Activated CD8-positive, alpha-beta T cell treated with anti-CD3 and anti-CD28 coated beads, Interleukin-2, amount 10 ng/mL, durations not matched to agents 7 days and 5 days (primary cell): ENCODE measurements around the gene LYRM1. TPM values are rescaled to one million over a fixed set of nuclear protein-coding genes. Genes with fewer than 3 reads are reported as not detected.
"Not testable (repeated sequence)": the region's sequence is repeated elsewhere in the genome, so short reads cannot be mapped to it uniquely, and the experiment has no call there.

Source experiments
- ATAC-seq: fragments of 150-1000 bp; cut with Tn5 transposase; one replicate; pipeline ENCODE4 v1.10.0; 2021; ENCODE audit warnings: moderate library complexity
- CTCF ChIA-PET: fragments of 350-600 bp; sonication (Branson Sonifier 250); formaldehyde crosslinking; loops from one replicate; lab custom pipeline; 2021; ENCODE audit warnings: antibody characterized with exemption; lab: Charles Lee
- POLR2A ChIA-PET: fragments of 350-600 bp; sonication (Branson Sonifier 250); formaldehyde crosslinking; loops from one replicate; lab custom pipeline; 2021; ENCODE audit warnings: antibody characterized with exemption; lab: Charles Lee
- DNase-seq: peaks from one replicate; pipeline ENCODE4 v3.0.0-alpha.2; 2020
- H3K27ac Mint-ChIP-seq: one replicate; pipeline ENCODE4 v1.8.0; 2021; ENCODE audit warnings: mild to moderate bottlenecking, mixed read lengths
- H3K27me3 Mint-ChIP-seq: one replicate; pipeline ENCODE4 v1.8.0; 2021; ENCODE audit warnings: low read depth, mixed read lengths
- H3K36me3 Mint-ChIP-seq: one replicate; pipeline ENCODE4 v1.8.0; 2021; ENCODE audit warnings: low read depth, mixed read lengths
- H3K4me1 Mint-ChIP-seq: one replicate; pipeline ENCODE4 v1.8.0; 2021; ENCODE audit warnings: low read depth, mixed read lengths
- H3K4me3 Mint-ChIP-seq: one replicate; pipeline ENCODE4 v1.8.0; 2021; ENCODE audit warnings: mild to moderate bottlenecking, mixed read lengths
- H3K9me3 Mint-ChIP-seq: one replicate; pipeline ENCODE4 v1.8.0; 2022; ENCODE audit warnings: mixed read lengths; ENCODE audit not compliant: insufficient read depth
- total RNA-seq, 2 experiments: library from RNA; stranded (reverse); gene quantifications; one replicate each; pipeline ENCODE4 v1.2.3, GENCODE V29; 2021

Gene LYRM1
- total RNA-seq, 2 experiments from 2014 or later: 27.5 to 28.0 TPM

GRCh38 chr16:20952139-20952920 is 51.8 kb downstream of the LYRM1 start:
- no peaks in the 10 kb centered on the region for H3K9me3 Mint-ChIP-seq
- DNase-seq (no peak), ATAC-seq (no peak)
- H3K27me3 Mint-ChIP-seq: peaks cover 12% of the 10 kb centered on the region
- ChIA-PET POLR2A (no interaction called here), CTCF (no interaction called here)
- no peaks in the 10 kb centered on the region for H3K4me1 Mint-ChIP-seq
- no peak overlapping the region for H3K27ac Mint-ChIP-seq
- no peak overlapping the region for H3K4me3 Mint-ChIP-seq
- H3K36me3 Mint-ChIP-seq: no peaks in the 10 kb centered on the region

- CTCF ChIA-PET: no interaction called here
- POLR2A ChIA-PET: no interaction called here
- DNase-seq (no peak), ATAC-seq (no peak)
- no peaks in the 10 kb centered on the region for H3K36me3 Mint-ChIP-seq
- H3K4me3 Mint-ChIP-seq: no peak overlapping the region
- peaks cover 12% of the 10 kb centered on the region for H3K27me3 Mint-ChIP-seq
- H3K4me1 Mint-ChIP-seq: no peaks in the 10 kb centered on the region
- H3K27ac Mint-ChIP-seq: no peak overlapping the region
- no peaks in the 10 kb centered on the region for H3K9me3 Mint-ChIP-seq
Observed at GRCh38 chr16:20954574-20954973, 54.0 kb downstream of the LYRM1 start.

- peaks cover 4% of the 10 kb centered on the region for H3K27me3 Mint-ChIP-seq
- no peaks in the 10 kb centered on the region for H3K9me3 Mint-ChIP-seq
- no peaks in the 10 kb centered on the region for H3K4me1 Mint-ChIP-seq
- POLR2A ChIA-PET: no interaction called here
- H3K36me3 Mint-ChIP-seq: no peaks in the 10 kb centered on the region
- no peak for DNase-seq
- H3K27ac Mint-ChIP-seq: no peak overlapping the region
- CTCF ChIA-PET: no interaction called here
- no peak for ATAC-seq
- no peak overlapping the region for H3K4me3 Mint-ChIP-seq
Observed at GRCh38 chr16:20956319-20956718, 55.7 kb downstream of the LYRM1 start.

- POLR2A ChIA-PET: no interaction called here
- no peaks in the 10 kb centered on the region for H3K36me3 Mint-ChIP-seq
- H3K4me1 Mint-ChIP-seq: no peaks in the 10 kb centered on the region
- ATAC-seq (no peak), DNase-seq (no peak)
- no peak overlapping the region for H3K27ac Mint-ChIP-seq
- peaks cover 4% of the 10 kb centered on the region for H3K27me3 Mint-ChIP-seq
- no peaks in the 10 kb centered on the region for H3K9me3 Mint-ChIP-seq
- H3K4me3 Mint-ChIP-seq: no peak overlapping the region
- CTCF ChIA-PET: no interaction called here
Observed at GRCh38 chr16:20957153-20957552, 56.6 kb downstream of the LYRM1 start.

GRCh38 chr16:20960899-20961298 is 60.3 kb downstream of the LYRM1 start:
- CTCF ChIA-PET: no interaction called here
- DNase-seq (no peak), ATAC-seq (no peak)
- Mint-ChIP-seq H3K4me3 (no peak overlapping the region), H3K4me1 (no peaks in the 10 kb centered on the region), H3K36me3 (no peaks in the 10 kb centered on the region), H3K9me3 (no peaks in the 10 kb centered on the region), H3K27ac (no peak overlapping the region), H3K27me3 (peaks cover 4% of the 10 kb centered on the region)
- POLR2A ChIA-PET: no interaction called here

GRCh38 chr16:20968765-20969164 is 68.2 kb downstream of the LYRM1 start:
- no peak overlapping the region for H3K27ac Mint-ChIP-seq
- ChIA-PET CTCF (no interaction called here), POLR2A (no interaction called here)
- H3K27me3 Mint-ChIP-seq: peaks cover 5% of the 10 kb centered on the region
- H3K36me3 Mint-ChIP-seq: no peaks in the 10 kb centered on the region
- ATAC-seq: no peak
- no peaks in the 10 kb centered on the region for H3K4me1 Mint-ChIP-seq
- H3K4me3 Mint-ChIP-seq: no peak overlapping the region
- DNase-seq: no peak
- no peaks in the 10 kb centered on the region for H3K9me3 Mint-ChIP-seq

GRCh38 chr16:20969386-20969785 is 68.8 kb downstream of the LYRM1 start:
- no peak overlapping the region for H3K27ac Mint-ChIP-seq
- H3K27me3 Mint-ChIP-seq: peaks cover 5% of the 10 kb centered on the region
- ATAC-seq (no peak), DNase-seq (no peak)
- H3K9me3 Mint-ChIP-seq: no peaks in the 10 kb centered on the region
- ChIA-PET CTCF (no interaction called here), POLR2A (no interaction called here)
- H3K36me3 Mint-ChIP-seq: no peaks in the 10 kb centered on the region
- H3K4me3 Mint-ChIP-seq: no peak overlapping the region
- H3K4me1 Mint-ChIP-seq: no peaks in the 10 kb centered on the region

GRCh38 chr16:20971401-20971800 is 70.8 kb downstream of the LYRM1 start:
- ATAC-seq: no peak
- Mint-ChIP-seq H3K4me3 (no peak overlapping the region), H3K27ac (no peak overlapping the region), H3K27me3 (peaks cover 5% of the 10 kb centered on the region), H3K4me1 (no peaks in the 10 kb centered on the region), H3K9me3 (no peaks in the 10 kb centered on the region), H3K36me3 (no peaks in the 10 kb centered on the region)
- ChIA-PET POLR2A (no interaction called here), CTCF (no interaction called here)
- DNase-seq: no peak

GRCh38 chr16:20973201-20973600 is 72.6 kb downstream of the LYRM1 start:
- CTCF ChIA-PET: interaction anchor here (1.2 kb wide), 1 partner anchor 22 kb away, joined by 3 read pairs; no protein-coding TSS in a partner anchor
- not testable (repeated sequence) for DNase-seq

More at GRCh38 chr16:20973201-20973600, 72.6 kb downstream of the LYRM1 start:
- H3K27me3 Mint-ChIP-seq, H3K9me3 Mint-ChIP-seq, H3K4me3 Mint-ChIP-seq, POLR2A ChIA-PET, H3K4me1 Mint-ChIP-seq, ATAC-seq, H3K36me3 Mint-ChIP-seq, H3K27ac Mint-ChIP-seq: not testable (repeated sequence)

Other genes starting within 250 kb of the LYRM1 start
- under 1 TPM; 0.26 to 0.31 TPM for gene ACSM1, start 203.1 kb upstream of the LYRM1 start, total RNA-seq
- 10 to 100 TPM; 39.2 to 43.8 TPM for gene THUMPD1, start 159.0 kb upstream of the LYRM1 start, total RNA-seq
- 1 to 10 TPM; 5.1 TPM for gene ACSM3, start 136.8 kb upstream of the LYRM1 start, total RNA-seq
- gene ERI2, start 94.3 kb upstream of the LYRM1 start, total RNA-seq: 10 to 100 TPM; 15.0 to 15.4 TPM
- 10 to 100 TPM; 10.6 to 11.2 TPM for gene REXO5, start 94.2 kb upstream of the LYRM1 start, total RNA-seq
- gene DCUN1D3, start 413 bp upstream of the LYRM1 start, total RNA-seq: 10 to 100 TPM in 1 of 2 experiments, 1 to 10 TPM in 1; 10.0 to 10.7 TPM